Transverse colon (tissue), 4 donors: ENCODE measurements around the gene C1orf35. TPM values are rescaled to one million over a fixed set of nuclear protein-coding genes. Genes with fewer than 3 reads are reported as not detected.

Experiments used
- DNase-seq: peaks from one replicate; pipeline ENCODE4 v3.0.0-alpha.2; 2019
- H3K27ac ChIP-seq, 4 donors: fragments of 200-600 bp; sonication (generic); 2 replicates each; pipeline ENCODE4 v1.5.1; 2016 to 2018; ENCODE audit warnings: inconsistent platforms in 4 of 4
- H3K27me3 ChIP-seq: fragments of 200-600 bp; sonication (generic); 2 replicates; pipeline ENCODE4 v1.5.1; 2017; ENCODE audit warnings: inconsistent platforms
- H3K36me3 ChIP-seq, 4 donors: fragments of 200-600 bp; sonication (generic); 2 replicates each; pipeline ENCODE4 v1.5.1; 2017 to 2019; ENCODE audit warnings: inconsistent platforms in 4 of 4
- H3K4me1 ChIP-seq, 4 donors: fragments of 200-600 bp; sonication (generic); 2 replicates each; pipeline ENCODE4 v1.5.1; 2017 to 2020; ENCODE audit warnings: inconsistent platforms in 4 of 4
- H3K4me3 ChIP-seq, 4 donors: fragments of 200-600 bp; sonication (generic); 1 replicate in 1 of 4; 2 replicates in 3 of 4; pipeline versions ENCODE4 v1.5.1 to v1.6.1; 2017 to 2019; ENCODE audit warnings: inconsistent platforms in 4 of 4
- H3K9me3 ChIP-seq, 2 donors: fragments of 200-600 bp; sonication (generic); 2 replicates each; pipeline ENCODE4 v1.5.1; 2017 to 2019; ENCODE audit warnings: inconsistent platforms in 2 of 2
- EP300 ChIP-seq: sonication (generic); formaldehyde crosslinking; IDR thresholded peaks from one replicate; pipeline ENCODE4 v1.6.1; 2017; ENCODE audit warnings: antibody characterized with exemption, low read depth
- POLR2A ChIP-seq: fragments of 450-650 bp; IDR thresholded peaks from one replicate; pipeline ENCODE4 v1.6.1; 2016; ENCODE audit warnings: antibody characterized with exemption, mild to moderate bottlenecking, moderate library complexity
- POLR2AphosphoS5 ChIP-seq, 3 donors: sonication (generic); formaldehyde crosslinking; IDR thresholded peaks; one replicate each; pipeline ENCODE4 v1.6.1; 2016; ENCODE audit warnings: antibody characterized with exemption in 3 of 3
- WGBS, 2 donors: methylation state at CpG; one replicate each; pipeline ENCODE4 v1.1.5; 2018; ENCODE audit warnings: low coverage in 1 of 2; 5-methylcytosine and 5-hydroxymethylcytosine counted together
- in situ Hi-C, 4 donors: fragments of 200-750 bp; cut with MboI; loops; one replicate each; pipeline versions ENCODE4 v1.15.0 to v1.15.1; 2017; ENCODE audit warnings: low sequenced_read_pairs in 3 of 4, low pct_ligation_motif_present in 1 of 4, low pct_unique_long_range_greater_than_20kb in 1 of 4
- intact Hi-C: fragments of 100-400 bp; cut with DNase I; formaldehyde crosslinking; loops from one replicate; pipeline ENCODE4 v1.15.1; 2023; ENCODE audit warnings: low total_unique reads
- total RNA-seq, 4 donors: library from RNA; depleted of rRNA; stranded (reverse); fragments of >200 nt; gene quantifications; one replicate each; pipeline ENCODE4 v1.1.0, GENCODE V29; 2016
- TF ChIP-seq, protein P1 (sequence below), 5 experiments: fragments of 200-600 bp in 3 of 5; fragments of 450-650 bp in 2 of 5; sonication (generic) in 3 of 5; IDR thresholded peaks; 1 replicate in 2 of 5; 2 replicates in 3 of 5; pipeline ENCODE4 v1.5.1; 2016 to 2017; ENCODE audit warnings: antibody characterized with exemption in 5 of 5, inconsistent platforms in 3 of 5, mild to moderate bottlenecking in 2 of 5, moderate library complexity in 1 of 5

C1orf35 gene
- total RNA-seq, 4 donors from 2014 or later = 11.6 to 17.1 (median 15.7) TPM

DNA sequence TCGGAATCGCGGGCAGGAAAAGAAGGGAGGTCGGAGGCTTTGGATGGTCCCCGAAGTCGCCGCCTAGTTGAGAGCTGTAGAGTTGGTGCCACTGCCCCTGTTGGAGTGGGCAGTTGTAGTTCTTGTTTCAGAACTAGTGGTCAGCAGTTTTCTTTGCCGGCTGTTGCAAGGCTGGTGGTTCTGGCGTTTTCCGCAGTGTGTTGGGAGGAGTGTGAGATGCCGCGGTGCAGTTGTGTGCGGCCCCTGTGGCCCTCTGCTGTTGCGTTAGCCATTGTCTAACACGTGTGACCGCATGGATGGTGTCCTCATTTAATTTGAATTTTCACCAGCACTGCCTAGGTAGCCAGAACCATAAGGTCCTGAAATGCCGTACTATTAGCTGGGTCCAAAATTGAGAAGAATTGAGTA is 19.2 kb downstream of the C1orf35 start:
- Histone ChIP-seq H3K27me3 (no peaks in the 10 kb centered on the region), H3K36me3 (no peaks in the 10 kb centered on the region), H3K9me3 (no peaks in the 10 kb centered on the region), H3K27ac (peak overlapping the region; percentile 93 to 99 (median 99)), H3K4me1 (peaks cover 58 to 64% (median 61%) of the 10 kb centered on the region in 4 donors), H3K4me3 (peak overlapping the region; percentile 83 to 99 (median 95))
- TF ChIP-seq POLR2AphosphoS5 (IDR thresholded peaks at IDR 0.05) (no peak), EP300 (no peak)
- TF ChIP-seq, protein P1, sequence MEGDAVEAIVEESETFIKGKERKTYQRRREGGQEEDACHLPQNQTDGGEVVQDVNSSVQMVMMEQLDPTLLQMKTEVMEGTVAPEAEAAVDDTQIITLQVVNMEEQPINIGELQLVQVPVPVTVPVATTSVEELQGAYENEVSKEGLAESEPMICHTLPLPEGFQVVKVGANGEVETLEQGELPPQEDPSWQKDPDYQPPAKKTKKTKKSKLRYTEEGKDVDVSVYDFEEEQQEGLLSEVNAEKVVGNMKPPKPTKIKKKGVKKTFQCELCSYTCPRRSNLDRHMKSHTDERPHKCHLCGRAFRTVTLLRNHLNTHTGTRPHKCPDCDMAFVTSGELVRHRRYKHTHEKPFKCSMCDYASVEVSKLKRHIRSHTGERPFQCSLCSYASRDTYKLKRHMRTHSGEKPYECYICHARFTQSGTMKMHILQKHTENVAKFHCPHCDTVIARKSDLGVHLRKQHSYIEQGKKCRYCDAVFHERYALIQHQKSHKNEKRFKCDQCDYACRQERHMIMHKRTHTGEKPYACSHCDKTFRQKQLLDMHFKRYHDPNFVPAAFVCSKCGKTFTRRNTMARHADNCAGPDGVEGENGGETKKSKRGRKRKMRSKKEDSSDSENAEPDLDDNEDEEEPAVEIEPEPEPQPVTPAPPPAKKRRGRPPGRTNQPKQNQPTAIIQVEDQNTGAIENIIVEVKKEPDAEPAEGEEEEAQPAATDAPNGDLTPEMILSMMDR (IDR thresholded peaks at IDR 0.05) = no peak
- 1% methylated on average over 17 of the region's 17 CpGs; no CpG with 5 or more reads in 1 of the 2 donors for WGBS, 2 donors
- no peak for DNase-seq
- intact Hi-C loops (loop anchor here (1.0 to 2.0 kb wide), 2 partner anchors 17 to 57 kb away; partner anchors contain the start of gene GUK1), in situ Hi-C loops (no loop called here)

DNA sequence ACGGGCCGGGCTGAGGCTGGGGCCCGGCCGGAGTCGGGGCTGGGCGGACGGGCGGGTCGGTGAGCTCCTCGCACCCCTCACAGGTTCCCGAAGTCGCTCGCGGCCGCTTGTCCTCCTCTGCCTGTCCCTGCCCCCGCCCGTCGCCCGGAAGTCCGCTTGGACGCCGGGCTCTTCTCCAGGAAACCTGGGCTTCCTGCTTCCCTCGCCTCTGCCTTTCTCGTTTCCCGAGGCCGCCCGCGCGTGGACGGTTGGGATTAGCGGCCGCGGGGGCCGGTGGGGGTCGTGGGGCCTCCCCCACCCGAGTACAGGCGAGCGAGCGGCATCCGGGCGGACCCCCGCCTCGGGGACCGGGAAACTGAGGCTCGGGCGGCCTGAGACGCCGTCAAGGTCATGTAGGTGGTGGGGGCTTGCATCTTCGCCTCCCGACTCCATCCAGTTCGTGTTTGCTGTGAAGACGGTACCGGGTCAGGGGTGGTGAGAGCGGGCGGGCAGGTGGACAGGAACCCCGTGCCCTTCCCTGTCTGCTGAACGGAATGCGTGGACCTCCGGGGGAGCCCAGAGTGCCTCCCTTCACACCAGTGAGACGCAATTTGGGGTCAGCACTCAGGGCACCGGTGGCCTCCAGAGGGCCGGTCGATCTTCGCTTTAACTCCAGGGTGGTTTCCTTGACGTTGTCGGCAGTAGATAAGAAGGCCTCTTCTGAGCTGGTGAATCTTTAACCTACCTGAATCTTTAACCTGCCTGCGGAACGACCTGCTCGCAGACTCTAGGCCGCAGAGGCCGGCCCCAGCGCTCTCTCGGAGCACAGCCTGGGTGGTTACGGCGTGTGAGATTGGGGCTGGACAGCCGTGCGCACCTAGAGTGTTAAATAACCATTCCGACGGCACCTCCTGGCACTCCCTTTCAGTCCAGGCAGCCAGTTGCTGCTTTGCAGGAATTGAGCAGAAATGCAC is 19.9 kb downstream of the C1orf35 start:
- peak; percentile 59 for DNase-seq
- in situ Hi-C loops (no loop called here), intact Hi-C loops (loop anchor here (2.0 kb wide), 1 partner anchor 58 kb away; the partner anchor contains the start of gene GUK1)
- peaks cover 51 to 58% (median 54%) of the 10 kb centered on the region in 4 donors for H3K4me1 ChIP-seq
- TF ChIP-seq, protein P1 (IDR thresholded peaks at IDR 0.05) = no peak
- TF ChIP-seq POLR2A (peak; percentile 71), EP300 (no peak), POLR2AphosphoS5 (IDR thresholded peaks at IDR 0.05) (peak in 2 of 3 donors; percentile 18 to 49)
- WGBS, 2 donors = 0% methylated on average over 35 of the region's 79 CpGs; no CpG with 5 or more reads in 1 of the 2 donors
- no peaks in the 10 kb centered on the region for H3K9me3 ChIP-seq
- H3K27ac ChIP-seq = peak overlapping the region; percentile 93 to 99 (median 99)
- no peaks in the 10 kb centered on the region for H3K36me3 ChIP-seq
- peak overlapping the region; percentile 83 to 99 (median 95) for H3K4me3 ChIP-seq
- H3K27me3 ChIP-seq = no peaks in the 10 kb centered on the region

DNA sequence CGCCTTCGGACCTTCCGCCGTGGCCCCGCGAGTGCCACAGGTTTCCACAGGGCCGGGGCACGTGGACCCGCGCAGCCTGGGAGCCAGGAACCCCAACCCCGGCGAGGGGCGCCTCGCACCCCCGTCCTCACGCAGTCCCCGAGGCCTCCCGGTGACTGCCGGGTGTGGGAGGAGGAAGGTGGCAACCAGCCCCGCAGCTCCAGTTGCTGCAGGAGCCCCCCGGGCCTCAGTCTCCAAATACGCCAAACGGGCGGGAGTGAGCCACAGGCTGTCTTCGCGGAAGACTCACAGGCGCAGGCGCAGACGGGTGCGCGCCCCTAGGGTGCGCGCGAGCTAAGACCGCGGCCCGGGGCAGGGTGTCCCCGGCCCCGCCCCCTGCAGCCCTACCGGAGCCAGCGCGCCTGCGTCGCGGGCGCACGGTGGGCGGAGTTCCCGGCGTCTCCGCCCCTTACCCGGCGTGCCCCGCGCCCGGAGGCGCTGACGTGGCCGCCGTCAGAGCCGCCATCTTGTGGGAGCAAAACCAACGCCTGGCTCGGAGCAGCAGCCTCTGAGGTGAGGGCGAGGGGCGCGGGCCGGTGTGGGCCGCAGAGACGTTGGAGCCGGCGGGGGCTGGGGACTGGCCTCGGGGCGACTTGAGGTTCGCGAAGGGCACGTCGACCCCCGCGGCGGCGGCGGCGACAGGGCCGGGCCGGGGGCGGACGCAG is 20.8 kb downstream of the C1orf35 start, which contains the start of gene ARF1:
Gene ARF1, plus strand, starts transcription at position 495 of the 704 bp plus-strand sequence. CDS start 14,407 bp downstream, outside the sequence.
- no peaks in the 10 kb centered on the region for H3K9me3 ChIP-seq
- DNase-seq = peak; percentile 93
- H3K4me3 ChIP-seq = peak within 1 kb of the TSS; percentile 83 to 99 (median 95)
- in situ Hi-C loops = no loop called here
- H3K27me3 ChIP-seq = no peaks in the 10 kb centered on the region
- H3K36me3 ChIP-seq = no peaks in the 10 kb centered on the region
- intact Hi-C loops = loop anchor here (2.0 kb wide), 1 partner anchor 58 kb away; the partner anchor contains the start of gene GUK1
- 1% methylated on average over 30 of the region's 87 CpGs; no CpG with 5 or more reads in 1 of the 2 donors for WGBS, 2 donors
- peak within 1 kb of the TSS; percentile 93 to 99 (median 99) for H3K27ac ChIP-seq
- peaks cover 43 to 49% (median 46%) of the 10 kb centered on the region in 4 donors for H3K4me1 ChIP-seq
- TF ChIP-seq, protein P1 (IDR thresholded peaks at IDR 0.05) = peak in 3 of 5 experiments; percentile 9 to 37 (median 16)
- peak; percentile 82 for TF ChIP-seq POLR2A
- TF ChIP-seq POLR2AphosphoS5 (IDR thresholded peaks at IDR 0.05) = peak; percentile 82 to 94 (median 93)
- TF ChIP-seq EP300 = no peak
